GM19452 (cell line): Measurements from ENCODE around the gene OR10V1.

ENCODE experiments used
- ATAC-seq: cut with Tn5 transposase; IDR thresholded peaks from one replicate; pipeline ENCODE4 v1.9.1; 2021; ENCODE audit not compliant: unreplicated experiment

OR10V1 gene, protein sequence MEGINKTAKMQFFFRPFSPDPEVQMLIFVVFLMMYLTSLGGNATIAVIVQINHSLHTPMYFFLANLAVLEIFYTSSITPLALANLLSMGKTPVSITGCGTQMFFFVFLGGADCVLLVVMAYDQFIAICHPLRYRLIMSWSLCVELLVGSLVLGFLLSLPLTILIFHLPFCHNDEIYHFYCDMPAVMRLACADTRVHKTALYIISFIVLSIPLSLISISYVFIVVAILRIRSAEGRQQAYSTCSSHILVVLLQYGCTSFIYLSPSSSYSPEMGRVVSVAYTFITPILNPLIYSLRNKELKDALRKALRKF

DNA sequence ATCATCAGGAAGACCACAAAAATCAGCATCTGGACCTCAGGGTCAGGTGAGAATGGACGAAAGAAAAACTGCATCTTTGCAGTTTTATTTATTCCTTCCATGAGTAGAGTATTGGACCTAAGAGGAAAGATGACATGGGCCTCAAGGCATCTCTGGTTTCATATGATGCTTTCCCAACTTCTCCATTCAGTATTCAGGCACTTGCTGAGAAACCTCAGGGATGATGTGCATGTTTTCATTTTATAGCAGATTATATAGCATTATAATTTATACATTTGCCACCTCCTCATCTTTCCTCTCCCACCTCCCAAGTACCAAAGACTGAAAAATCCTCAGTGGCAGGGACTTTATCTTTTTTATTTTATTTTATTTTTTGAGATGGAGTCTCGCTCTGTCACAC lies at the start of gene OR10V1:
TSS of gene OR10V1 (minus strand) at position 101 of the 400 bp plus-strand sequence. CDS start at position 101, 0 bp downstream.
- no peak for ATAC-seq

DNA sequence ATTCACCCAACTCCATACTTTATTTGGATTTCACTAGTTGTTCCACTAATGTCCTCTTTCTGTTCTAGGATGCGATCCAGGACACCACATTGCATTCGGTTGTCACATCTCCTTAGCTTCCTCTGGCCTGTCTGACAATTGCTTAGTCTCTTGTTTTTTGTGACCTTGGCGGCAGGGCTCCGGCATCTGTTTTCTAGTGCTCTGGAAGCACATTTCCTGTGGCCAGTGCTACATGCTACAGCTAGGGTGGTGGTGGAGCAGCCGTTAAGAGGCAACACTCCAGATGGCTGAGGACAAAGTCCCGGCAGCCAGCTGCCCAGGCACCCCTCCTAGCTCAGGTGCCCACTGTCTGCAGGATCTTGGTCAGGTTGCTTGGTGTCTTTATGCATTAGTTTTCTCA lies 48.3 kb upstream of the OR10V1 start:
- ATAC-seq = no peak

DNA sequence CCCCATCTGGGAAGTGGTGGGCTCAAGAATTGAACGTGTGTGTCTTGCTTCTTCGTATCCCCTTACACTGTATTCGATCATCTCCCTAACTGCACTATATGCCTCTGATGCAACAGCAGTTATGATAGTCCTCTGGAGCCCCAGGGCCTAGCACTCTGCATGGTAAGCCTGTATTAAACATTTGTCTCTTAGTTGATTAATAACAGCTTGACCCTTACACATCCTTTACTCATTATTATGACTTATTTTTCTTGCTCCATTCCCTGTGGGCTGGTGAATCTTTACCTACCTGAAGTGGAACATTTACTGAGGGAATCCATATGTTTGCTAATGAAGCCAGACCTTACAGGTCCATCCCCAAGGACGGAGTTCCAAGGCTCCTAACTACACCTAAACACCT lies 47.1 kb upstream of the OR10V1 start:
- no peak for ATAC-seq

DNA sequence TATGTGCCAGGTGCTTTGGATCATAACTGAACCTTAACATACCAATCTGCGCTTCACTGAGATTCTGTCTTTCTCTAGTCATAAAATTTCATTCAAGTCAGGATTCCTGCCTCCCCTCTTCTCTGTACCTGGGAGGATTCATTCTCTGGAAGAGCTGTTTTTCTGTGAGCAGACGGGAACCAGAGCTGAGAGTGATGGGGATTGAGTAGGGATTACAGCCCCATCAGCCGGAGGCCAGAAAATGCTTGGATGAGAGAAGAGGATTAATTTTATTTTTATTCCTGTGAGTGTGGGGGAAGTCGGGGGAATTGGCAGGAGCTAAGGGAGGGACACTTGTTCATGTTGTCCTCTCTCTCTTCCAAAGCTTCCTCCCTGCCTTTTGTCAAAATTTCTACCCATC lies 46.3 kb upstream of the OR10V1 start:
- no peak for ATAC-seq

DNA sequence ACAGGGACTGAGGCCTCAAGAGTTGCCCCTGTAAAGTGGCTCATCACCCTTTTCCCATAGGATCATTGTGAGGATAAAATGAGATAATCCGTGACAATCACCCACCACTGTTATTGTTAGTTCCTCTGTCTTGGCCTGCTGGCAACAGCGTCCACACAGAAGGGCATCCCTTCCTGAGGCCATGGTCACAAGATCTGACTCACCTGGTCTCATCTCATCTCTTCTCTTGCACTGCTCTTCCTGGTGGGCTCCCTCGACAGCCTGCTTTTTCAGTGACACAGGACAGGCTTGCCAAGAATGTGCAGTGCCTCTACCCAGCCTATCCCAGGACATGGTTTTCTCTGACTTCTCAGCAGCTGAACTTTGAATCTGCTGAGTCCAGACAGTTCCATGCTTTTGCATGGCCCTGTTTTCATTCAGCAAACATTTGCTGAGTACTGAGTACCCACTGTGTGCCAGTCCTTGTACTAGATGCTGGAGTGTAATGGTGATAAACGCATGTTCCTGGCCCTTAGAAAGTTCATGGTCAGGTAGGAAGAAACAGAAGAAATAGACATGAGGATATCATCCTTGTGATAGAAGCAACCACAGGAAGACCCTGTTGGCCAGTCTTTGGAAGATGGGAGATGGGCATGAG lies 44.9 kb upstream of the OR10V1 start:
- no peak for ATAC-seq

DNA sequence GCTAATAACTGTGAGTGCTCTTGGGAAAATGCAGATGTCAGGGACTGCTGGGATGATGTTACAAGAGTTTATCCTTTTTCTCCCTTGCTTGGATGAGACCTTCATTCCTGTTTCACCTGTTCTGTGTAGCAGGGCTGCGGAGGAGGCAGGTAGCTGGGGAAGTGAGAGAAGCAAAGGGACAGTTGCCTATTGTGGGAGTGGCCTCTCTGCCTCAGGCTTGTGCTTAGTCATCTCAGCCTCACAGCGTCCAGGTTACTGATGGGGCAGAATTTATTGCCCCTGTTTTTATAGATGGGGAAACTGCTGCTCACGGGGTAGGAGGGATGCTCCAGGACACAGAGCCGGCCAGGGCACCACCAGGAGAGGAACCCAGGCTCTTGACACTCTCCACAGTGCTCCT lies 43.2 kb upstream of the OR10V1 start:
- ATAC-seq = no peak

DNA sequence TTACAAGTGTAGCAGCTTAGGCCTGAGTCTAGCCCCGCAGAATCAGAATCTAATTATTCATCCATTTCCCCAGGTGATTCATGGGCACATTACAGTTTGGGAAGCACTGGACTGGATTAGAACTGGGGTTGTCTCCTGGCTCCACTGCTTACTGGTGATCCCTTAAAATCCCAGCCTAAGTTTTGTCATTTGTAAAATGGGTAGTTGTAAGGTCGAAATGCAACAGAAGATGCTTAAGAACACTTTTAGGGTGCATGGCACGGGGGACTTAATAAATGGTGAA lies 42.9 kb upstream of the OR10V1 start:
- no peak for ATAC-seq

DNA sequence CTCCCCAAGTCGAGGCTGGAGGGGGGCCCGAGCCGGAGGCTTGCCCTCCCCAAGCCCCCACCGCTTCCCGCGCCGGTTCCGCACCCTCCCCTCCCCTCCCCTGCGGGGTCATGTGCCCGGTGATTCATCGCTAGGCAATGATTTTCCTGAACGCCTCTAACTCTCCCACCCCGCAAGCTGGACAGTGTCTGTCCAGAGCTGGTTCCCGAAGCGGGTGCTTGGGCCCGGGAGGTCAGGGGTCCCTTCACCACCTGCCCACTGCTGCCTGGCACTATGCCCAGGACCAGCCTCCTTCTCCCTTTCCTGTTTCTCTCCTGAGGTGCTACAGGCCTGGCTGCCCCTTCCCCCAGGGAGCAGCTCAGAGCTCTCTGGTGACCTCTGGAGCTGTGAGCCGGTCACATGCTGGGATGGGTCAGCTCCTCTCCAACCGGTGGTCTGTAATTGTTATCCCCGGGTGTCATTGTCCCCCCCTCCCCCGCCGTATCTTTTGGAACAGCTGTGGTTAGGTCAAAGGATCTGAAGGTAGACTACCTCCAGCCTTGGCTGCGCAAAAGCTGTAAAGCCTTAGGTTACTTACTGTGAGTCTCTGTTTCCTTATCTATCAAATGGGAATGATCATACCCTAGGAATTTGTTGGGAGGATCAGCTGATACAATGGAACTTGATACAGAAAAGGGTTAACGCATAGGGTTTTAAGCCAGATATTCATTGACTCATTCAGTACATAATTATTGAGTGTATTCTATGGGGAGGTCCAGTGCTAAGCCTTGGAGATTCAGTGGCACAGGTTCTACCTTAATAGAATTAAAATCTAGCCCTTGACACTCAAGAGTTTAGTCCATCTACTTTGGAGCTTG lies 42.3 kb upstream of the OR10V1 start:
- ATAC-seq = no peak

DNA sequence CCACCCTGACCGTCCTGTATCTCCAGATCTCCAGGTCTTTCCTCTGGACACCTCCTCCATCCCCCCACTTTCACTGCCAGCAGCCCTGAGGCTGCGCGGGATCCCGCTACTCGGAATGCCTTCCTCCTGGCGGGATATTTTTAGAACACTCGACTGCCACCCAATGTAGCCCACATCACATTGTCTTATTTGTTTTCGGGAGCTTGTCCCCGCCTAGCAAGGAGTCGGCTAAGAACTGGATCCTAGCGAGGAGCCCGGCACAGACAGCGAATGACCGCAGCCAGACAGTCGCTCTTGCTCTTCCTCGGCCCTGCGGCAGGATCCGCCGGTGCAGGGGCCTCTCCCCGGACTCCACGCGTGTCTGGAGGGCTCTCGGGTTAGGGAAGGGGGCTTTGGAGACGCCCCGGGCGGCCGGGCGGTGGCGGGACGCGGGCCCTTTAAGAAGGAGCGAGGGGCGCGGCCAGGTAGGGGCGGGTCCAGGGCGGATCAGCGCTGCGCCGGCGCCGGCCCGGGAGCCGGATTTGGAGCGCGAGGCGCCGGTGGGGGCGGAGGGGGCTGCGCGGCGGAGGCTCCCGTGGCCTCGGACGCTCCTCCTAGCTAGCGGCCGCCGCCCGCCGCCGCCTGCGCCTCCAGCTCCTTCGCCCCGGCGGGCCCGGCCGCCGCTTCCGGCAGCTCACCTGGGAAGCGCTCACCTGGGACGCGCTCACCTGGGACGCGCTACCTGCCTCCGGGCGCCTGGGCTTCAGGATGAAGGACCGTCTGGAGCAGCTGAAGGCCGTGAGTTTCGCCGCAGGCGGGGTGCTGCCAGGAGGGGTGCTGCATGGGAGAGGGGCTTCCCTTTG lies 41.4 kb upstream of the OR10V1 start, which contains the start of gene STX3:
TSS of gene STX3 (plus strand) at position 518 of the 842 bp plus-strand sequence. CDS start at position 748, 230 bp downstream.
- peak; percentile 64 for ATAC-seq

DNA sequence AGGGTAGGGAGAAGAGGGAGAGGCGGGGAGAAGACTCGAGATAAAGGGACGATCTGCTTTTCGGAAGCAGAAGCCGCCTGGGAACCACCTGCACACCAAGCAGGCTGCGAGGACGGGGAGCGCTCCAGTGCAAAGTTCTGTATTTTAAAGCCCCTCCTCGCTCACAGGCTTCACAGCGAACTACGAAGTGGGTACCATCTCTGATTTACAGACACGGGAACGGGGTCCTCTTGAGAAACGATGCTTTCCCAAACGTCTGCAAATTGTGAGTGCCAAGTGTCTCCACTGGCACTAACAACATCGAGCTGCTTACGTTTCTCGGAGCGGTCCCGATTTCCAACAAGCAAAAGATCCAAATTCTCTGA lies 40.8 kb upstream of the OR10V1 start:
- peak; percentile 39 for ATAC-seq

DNA sequence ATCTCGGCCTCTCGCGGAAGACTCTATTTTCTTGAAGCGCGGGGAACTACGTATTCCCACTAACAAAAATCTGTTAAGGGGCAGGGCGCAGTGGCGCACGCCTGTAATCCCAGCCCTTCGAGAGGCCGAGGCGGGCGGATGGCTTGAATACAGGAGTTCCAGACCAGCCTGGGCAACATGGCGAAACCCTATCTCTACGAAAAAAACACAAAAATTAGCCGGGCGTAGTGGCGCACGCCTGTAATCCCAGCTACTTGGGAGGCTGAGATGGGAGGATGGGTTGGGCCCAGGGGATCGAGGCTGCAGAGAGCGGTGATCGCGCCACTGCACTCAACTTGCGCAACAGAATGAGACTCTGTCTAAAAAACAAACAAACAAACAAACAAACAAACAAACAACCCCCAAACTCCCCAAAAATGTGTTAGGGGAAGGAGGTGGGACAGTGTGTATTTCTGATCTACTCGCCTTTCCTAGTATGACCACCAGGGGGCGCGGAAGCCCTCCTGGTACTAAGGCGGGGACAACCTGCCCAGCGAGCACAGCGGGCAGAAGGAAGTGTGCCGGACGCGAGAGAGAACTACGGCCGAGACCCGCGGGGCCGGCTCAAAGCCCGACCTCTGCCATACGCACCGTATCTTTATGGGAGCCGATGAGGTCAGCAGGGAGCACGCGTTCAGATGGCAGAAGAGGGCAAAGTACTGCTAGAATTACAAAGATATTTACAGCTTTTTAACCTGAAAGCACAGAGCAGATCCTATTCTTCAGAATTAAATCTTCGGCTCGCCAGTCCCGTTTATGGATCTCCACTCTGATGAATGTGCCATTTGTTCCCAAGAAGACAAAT lies 40.2 kb upstream of the OR10V1 start:
- peak; percentile 73 for ATAC-seq

DNA sequence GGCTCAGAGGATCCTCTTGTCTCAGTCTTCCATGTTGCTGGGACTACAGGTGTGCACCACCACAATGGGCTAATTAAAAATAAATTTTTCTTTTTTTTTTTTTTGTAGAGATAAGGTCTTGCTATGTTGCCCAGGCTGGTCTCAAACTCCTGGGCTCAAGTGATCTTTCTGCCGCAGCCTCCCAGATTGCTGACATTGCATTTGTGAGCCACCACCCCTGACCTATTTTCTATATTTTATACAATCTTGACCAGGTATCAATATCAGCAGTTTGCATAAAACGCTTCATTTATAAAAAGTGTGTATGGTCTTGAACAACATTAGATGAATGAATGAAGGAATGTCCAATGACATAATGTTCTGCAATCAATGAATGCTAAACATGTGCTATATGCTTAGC lies 32.5 kb upstream of the OR10V1 start:
- no peak for ATAC-seq

DNA sequence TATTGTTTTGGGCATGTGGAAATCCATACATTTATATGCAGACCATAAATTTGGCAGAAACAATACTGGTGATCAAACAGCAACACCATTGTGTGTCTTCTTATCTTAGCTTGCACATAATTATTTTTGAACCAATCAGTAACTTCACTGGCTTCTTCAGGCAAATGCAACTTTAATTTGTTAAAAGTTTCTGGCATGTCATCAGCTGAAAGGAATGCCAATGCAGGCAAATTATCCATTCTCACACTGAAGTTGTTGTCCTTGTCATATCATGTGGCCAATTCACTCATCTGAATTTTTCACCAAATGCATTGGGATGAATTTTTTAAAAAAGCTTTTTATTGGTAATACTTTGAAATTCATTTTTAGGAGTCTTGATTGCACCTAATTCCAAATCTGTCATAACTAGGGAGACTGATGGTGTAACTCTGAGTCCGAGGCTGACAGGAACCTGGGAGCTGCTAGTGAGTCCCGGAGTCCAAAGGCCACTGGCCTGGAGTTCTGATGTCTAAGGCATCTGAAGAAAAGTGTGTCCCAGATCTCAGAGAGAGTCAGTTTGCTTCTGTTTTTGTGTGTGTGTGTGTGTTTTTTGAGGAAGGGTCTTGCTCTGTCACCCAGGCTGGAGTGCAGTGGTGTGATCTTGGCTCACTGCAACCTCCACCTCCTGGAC lies 17.4 kb upstream of the OR10V1 start:
- no peak for ATAC-seq

DNA sequence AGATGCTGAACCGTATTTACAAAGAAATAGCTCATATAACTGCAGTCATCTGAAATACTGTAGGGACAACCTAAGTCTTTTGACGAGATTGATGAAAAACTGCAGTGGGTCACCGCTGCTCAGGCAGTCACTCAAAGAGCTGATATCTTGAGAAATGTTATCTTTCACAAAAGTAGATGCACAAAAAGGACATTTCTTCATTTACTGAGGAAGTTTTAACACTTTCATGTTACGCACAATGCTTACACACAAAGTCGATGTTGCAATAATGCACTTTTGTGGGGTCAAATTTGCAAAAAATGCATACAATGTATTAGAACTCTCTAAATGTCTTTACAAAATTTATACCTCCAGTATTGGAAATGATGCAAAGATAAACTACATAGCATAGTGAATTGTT lies 16.2 kb upstream of the OR10V1 start:
- no peak for ATAC-seq

DNA sequence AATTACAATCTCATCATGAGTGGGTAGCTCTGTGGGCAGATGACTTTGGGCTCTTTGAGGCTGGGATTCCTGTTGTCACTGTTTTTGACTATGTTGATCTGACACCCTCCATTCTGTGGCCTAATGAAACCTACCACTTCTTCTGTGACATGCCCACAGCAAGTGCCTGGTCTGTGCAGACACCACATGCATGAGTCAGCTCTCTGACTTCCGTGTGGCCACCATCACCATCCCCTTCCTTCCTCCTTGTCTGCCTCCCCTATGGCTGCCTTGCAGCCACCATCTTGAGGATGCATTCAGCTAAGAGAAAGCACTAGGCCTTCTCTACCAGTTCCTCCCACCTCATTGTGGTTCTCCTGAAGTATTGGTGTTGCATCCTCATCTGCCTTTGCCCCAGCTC lies 15.3 kb upstream of the OR10V1 start:
- ATAC-seq = no peak

DNA sequence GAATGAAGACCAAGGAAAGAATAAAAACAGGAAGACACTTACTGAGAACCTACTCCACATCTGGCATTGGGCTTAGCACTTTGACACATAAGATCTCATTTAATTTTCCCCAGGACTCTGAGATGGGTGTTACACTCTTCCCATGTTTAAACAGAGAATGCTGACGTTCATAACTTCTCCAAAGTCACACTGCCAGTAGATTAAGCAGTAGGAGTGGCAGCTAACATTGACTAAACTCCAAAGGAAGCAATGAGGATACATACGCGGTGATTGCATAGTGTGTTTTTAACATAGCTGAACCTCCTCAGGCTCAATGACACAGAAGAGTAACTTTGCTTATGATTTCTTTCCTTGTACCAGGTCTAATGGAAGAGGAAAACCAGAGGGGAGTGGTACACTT lies 14.5 kb upstream of the OR10V1 start:
- ATAC-seq = no peak

DNA sequence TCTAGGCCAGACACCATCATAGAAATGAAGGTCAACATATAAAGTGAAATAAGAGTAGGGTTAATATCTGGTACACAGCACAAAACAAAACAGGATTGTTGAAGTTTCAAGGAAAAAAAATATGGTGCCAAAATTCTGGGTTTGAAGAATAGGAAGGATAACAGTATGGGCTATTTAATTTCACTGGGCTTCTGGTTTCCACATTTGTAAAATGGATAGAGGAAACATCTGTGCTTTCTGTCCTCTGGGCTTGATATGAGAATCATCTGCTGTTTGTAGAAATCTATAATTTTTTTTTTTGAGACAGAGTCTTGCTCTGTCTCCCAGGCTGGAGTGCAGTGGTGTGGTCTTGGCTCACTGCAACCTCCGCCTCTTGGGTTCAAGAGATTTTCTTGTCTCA lies 13.8 kb upstream of the OR10V1 start:
- no peak for ATAC-seq

DNA sequence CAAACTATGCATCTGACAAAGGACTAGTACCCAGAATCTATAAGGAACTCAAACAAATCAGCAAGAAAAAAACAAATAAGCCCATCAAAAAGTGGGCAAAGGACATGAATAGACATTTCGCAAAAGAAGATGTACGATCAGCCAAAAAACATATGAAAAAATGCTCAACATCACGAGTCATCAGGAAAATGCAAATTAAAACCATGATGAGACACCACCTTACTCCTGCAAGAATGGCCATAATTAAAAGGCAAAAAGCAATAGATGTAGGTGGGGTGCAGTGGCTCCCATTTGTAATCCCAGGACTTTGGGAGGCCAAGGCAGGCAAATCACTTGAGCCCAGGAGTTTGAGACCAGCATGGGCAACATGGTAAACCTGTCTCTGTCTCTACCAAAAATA lies 10.4 kb upstream of the OR10V1 start:
- ATAC-seq = no peak

DNA sequence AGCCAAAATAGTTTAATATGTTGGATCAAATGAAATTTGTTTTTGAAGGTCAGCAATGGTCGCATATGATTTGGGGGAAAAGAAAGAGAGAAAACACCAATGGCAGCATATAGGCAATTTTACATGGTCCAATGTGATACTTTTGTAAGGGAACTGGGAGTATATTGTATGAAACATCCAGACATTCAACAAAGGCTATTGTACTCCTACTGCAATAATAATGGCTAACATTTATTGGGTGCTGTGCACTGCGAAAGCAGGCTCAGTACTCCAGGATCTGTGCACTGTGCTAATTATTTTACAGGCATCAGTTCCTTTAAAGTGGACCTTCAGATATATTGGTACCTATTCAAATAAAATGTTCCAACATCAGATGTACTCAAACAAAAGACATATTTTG lies 5.9 kb upstream of the OR10V1 start:
- no peak for ATAC-seq

DNA sequence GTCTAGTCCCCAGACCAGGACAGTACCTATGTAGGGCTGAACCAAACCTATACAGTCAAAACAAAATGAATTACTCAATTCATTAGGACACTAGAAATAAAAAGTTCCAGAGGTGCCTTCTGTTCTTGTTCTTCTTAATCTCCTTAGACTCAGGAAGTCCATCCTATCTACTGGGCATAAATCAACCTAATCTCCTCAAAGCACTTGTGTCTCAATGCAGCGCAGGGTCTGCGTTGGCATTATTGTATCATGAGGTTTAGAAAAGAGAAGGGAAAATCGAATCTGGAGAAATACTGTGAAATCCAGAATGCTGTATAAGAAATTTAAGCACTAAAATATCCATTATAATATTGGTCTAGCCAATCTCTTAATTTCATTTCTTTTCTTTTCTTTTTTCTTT lies 2.4 kb upstream of the OR10V1 start:
- ATAC-seq = no peak
